GM23248 (cell line): ENCODE results near the gene AGRN.

ENCODE experiments used
- EZH2 ChIP-seq: fragments of 200-600 bp; sonication (generic); IDR thresholded peaks from 2 replicates; pipeline ENCODE4 v1.6.1; 2018; ENCODE audit warnings: antibody characterized with exemption, mild to moderate bottlenecking; ENCODE audit not compliant: insufficient read depth, poor library complexity, severe bottlenecking
- EZH2phosphoT487 ChIP-seq: fragments of 200-600 bp; sonication (generic); IDR thresholded peaks from 2 replicates; pipeline ENCODE4 v1.6.1; 2018; ENCODE audit warnings: antibody characterized with exemption, moderate library complexity, mild to moderate bottlenecking, low read depth; ENCODE audit not compliant: insufficient read depth

- TF ChIP-seq EZH2phosphoT487 (no peak), EZH2 (no peak)
Measured at GRCh38 chr1:1042835-1043234, 22.9 kb downstream of the AGRN start.
